Inflammatory macrophage treated with lipopolysaccharide for 4 hours (primary cell): ENCODE results near the gene PIEZO1.

ENCODE experiments used
- DNase-seq: peaks from one replicate; pipeline ENCODE4 v3.0.0-alpha.2; 2020

The PIEZO1 gene

DNA sequence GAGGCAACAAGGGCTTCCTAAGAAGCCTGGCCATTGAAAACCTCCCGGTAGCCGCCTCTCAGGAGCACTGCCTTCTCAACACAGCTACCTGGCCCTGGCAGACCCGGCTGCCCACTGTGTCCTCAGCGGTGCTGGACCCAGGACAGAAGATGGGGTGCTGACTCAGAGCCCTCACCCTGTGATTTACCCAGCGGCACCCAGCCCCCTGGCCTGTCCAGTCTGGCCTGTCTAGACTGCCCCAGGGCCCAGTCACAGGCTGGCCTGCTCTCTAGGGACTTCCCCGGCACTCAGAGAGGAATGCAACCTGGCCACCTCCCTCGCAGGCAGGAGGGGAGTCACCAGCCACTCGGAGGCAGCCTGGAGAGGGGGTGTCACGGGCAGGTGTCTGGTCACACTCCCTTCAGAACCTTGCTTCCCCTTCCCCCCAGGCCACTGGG lies 20.1 kb downstream of the PIEZO1 start:
- no peak for DNase-seq

DNA sequence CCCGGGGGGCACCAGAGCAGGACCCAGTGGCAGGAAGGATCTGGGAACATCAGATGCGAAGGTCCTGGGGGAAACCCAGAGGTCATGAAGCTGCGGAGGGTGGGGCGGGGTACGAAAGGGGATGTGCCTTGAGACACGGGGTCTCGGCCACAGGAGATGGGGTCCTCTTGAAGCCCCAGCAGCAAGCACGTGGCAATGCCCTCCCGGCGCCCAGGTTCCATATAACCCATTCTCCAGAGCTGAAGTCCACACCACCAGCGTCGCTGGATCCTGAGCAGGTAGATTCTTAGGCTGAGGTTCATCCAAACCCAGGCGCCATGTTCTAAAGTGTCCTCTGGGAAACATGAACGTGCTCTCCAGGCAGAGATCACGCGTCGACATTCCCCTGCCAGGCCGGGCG lies 20.9 kb downstream of the PIEZO1 start:
- DNase-seq: no peak

DNA sequence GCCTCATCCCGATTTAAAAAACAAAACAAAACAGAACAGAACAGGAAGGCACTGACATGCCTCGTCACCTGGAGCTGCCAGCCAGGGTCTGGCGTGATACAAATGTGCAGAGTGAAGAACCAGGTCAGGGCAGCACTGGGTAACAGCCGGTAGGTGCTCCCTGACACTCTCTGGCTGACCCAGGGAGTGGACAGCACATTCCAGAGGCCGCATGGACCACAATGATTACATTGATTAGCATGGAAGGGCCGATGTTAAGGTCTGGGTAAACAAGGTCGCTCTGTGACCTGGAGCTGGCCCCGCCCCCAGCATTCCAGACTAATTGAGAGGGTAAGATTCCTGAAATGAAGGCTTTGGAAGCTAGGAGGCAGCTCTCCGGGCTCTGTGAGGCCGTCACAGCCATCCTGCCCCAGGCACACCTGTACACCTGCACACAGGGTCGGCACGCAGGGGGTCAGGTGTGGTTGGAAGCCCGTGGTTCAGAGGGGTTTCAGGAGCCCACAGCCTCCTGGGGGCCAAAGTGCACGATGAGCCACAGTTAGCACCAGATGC lies 21.4 kb downstream of the PIEZO1 start:
- no peak for DNase-seq

DNA sequence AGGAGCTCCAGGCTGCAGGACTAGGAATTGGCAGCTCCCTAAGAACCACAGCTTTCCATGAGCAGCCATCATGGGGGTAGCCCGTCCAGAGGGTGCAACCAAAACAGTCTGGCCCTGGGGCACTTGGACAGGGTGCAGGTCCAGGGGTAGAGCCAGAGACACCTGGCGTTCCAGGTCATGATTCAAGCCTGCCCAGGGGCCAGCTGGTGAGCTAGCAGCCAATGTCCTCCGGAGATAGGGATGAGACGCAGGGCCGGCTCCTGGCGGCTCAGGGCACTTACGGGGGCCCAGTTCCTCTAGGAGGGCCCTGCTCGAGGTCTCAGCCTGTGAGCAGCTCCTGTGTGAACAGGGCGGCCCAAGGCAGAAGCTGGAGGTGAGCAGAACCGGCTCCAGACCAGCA lies 22.1 kb downstream of the PIEZO1 start:
- no peak for DNase-seq

DNA sequence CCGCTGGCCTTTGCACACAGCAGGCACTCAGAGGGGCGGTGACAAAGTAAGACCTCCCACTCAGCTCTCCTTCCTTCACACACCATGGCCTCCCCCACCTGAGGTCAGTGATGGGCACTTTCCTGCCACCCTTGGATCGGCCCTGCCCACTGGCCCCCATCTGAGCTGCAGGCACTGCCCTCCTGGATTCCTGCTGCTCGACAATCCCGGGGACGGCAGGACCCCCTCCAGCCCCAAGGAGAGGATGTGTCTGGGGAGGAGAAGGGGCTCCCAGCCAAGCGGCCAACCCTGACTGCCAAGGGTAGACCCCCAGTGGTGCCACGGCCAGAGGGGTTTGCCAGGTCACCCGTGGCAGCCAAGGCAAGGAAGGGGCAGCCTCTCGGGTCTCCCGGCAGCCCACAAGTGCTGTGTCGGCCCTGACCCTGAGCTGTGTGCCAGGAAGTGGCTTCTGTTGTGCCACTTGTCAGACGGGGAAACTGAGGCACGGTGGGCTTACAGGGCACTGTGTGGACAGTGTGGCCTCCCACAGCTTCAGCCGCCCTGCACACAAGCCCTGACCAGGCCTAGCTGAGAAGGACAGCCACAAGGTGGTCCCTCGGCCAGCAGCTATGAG lies 22.7 kb downstream of the PIEZO1 start:
- no peak for DNase-seq

DNA sequence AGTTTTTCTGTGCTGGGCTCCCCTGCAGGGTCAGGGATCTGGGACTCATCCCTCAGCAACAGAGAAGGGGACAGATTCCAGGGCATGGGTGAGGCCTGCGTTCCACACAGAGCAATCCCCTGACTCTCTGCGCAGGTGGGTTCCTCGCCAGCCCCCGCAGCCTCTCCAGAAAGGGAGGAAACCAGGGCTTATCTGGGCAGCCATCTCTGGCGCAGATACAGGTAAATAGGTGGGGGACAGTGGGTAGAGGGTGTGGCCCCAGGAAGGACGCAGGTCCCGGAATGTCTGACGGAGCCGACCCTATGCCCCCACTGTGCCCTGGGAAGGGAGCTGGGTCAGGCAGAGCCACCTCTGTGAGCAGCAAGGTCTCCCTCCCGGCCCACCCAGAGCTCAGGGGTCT lies 23.2 kb downstream of the PIEZO1 start:
- no peak for DNase-seq

DNA sequence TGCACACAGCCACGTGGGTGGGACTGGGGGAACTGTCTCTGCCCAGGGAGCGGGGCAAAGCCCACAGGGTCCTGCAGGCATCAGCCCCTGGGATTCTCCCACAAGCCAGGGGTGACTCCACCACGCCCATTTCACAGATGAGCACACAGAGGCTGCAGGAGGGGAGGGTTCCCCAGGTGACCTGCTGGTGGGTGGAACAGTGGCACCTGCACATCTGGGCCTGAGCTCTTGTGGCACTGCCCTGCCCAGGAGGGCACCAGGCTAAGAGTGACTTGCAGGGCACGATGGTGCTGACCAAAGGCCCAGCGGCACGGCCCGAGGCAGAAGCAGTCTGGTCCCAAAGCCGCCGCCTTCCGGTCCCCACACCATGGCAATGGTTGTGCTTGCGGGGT lies 23.9 kb downstream of the PIEZO1 start:
- DNase-seq: no peak

DNA sequence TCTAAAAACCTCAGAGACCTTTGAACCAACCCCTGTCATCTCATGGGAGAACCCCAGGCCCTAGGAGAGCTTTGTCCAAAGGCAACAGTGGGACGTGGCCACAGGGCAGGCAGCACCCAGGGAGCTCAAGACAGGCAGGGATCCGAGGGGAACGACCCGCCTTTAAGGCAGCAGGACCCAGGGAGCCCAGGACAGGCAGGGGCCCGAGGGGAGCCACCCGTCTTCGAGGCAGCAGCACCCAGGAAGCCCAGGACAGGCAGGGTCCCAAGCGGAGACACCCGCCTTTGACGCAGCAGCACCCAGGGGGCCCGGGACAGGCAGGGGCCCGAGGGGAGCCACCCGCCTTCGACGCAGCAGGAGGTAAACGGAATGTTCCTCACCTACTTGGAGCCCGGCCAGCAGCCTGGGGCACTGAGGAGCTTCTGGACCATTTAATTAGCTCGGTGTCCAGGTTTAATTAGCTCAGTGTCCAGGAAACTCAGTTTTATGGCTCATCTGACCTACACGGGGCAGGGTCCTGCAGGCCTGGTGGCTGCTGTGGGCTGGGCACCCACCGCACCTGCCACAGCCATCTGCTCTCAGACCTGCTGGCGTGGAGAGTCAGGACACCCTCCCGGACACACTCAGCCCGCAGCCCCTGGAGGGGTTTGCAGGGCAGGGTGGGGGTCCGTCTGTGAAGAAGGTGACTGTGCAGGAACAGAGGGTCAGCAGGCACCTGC lies 24.4 kb downstream of the PIEZO1 start:
- DNase-seq: no peak

DNA sequence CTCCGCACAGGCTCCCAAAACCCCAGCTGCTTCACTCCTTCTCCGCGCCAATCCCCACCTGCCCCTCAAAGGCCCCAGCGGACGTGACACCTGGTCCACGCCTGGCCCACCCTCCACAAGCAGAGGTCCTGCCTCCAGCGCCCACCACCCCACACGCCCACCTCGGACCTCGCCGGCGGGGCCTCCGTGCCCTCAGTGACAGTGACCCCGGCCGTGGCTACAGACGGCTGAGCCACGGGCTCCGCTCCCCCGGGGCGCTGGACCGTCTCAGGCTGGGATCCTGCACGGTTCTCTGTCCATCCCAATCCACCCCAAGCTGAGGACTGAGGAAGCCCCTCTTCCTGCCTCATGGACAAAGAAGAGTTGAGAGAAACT lies 25.1 kb downstream of the PIEZO1 start:
- no peak for DNase-seq

DNA sequence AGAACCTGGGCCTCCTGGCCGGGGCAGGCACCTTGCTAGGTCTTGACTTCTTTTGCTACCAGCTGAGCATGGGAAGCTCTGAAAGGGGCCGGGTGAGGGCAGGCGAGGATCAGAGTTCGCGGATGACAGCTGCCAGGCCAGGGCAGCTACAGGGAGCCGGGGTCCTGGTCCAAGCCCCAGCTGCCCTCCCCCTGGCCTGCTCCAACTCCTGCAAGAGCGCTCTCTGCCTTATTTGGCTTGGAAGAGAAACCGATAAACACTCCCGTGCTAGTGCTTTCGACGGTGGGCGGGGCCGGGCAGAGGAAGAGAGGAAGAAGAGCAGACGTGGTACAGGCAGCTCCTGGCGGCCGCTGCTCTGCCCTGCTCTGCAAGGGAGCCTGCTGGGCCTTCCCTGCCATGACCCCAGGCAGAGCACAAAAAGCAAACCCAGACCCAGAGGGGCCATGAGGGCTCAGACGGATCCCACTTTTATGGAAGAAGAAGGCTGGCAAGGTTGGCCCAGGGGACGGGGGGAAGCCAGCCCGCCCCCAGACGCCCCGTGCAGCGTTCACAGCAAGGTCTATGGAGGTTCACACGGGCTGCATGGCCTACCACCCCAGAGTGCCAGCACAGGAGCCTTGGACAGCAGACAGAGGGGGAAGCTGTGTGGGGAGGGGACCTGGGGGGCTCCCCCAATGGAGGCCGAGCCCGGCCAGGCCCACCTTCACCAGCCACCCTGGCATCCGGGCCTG lies 25.6 kb downstream of the PIEZO1 start:
- DNase-seq: peak; percentile 12

DNA sequence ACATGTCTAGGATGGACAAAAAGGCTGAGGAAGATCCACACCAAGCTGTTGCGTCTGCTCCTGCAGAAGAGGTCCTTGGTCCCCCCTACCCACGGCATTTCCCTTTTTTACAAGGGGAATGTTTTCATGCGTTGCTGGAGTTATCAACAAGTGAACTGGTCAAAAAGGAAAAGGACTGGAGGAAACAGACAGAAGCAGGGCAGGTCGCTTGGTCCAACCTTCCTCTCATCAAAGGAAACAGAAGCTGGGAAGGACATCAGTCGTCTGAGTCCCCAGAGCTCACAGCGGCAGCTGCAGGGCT lies 26.1 kb downstream of the PIEZO1 start:
- DNase-seq: no peak

DNA sequence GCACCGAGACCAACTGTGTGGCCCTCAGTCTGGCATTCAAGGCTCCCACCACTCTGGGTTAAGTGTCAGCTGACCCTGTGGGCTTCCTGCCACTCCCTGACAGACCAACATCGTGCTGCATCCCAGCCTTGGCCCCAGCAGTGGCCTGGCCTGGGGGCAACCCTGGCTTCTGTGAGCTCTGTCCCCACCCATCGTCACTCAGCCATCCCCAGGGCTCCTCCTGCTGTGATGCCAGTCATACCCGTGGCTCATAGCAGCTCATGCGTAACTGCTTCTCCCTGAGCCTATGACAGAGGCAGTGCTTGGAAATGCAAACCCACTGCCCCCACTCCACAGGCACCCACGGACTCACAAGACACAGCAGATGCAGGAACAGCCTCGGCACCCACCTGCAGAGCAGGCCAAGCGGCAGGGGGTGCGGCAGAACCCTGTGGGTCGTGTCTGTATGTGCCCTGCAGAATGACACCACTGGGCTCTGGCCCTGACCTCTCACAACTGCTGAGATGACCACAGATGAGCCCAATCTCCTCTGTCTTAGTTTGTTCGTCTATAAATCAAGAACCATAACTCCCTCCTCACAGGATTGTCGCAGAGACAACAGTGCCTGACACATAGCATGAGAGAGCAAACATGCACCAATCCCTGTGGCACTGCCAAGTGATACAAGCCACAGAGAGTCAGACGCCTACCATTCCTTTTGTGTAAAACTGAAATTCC lies 26.6 kb downstream of the PIEZO1 start:
- DNase-seq: no peak

DNA sequence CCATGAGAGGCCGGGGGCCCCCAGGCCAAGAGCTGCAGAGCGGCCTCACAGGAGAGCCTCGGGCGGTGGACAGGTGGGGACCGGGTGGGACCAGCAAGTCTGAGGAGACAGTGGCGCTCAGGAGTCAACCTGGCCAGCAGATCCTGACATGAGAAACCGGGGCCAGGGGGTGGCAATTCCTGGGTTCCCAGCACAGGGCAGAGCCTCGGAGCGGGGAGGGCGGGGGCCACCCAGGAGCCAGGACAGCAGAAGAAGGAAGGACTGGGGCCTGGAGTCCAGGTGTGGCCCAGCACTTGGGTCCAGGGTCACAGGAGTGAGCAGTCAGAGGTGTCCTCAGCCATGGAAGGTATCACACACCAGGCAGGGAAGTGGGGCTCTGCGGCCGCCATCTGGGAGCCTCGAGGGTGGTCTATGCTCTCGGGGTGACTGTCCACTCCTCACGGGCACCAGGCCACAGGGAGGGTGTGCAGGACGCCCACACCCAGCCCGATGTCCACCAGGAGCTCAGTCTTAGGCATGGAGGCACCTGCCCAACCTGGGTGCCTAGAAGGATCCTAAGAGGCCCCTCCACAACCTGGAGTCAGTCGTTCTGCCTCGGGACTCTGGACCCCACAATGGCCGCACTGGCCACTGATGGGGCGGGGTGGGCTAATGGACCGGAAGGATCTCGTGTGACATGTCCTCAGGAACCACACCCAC lies 29.1 kb downstream of the PIEZO1 start:
- DNase-seq: no peak

DNA sequence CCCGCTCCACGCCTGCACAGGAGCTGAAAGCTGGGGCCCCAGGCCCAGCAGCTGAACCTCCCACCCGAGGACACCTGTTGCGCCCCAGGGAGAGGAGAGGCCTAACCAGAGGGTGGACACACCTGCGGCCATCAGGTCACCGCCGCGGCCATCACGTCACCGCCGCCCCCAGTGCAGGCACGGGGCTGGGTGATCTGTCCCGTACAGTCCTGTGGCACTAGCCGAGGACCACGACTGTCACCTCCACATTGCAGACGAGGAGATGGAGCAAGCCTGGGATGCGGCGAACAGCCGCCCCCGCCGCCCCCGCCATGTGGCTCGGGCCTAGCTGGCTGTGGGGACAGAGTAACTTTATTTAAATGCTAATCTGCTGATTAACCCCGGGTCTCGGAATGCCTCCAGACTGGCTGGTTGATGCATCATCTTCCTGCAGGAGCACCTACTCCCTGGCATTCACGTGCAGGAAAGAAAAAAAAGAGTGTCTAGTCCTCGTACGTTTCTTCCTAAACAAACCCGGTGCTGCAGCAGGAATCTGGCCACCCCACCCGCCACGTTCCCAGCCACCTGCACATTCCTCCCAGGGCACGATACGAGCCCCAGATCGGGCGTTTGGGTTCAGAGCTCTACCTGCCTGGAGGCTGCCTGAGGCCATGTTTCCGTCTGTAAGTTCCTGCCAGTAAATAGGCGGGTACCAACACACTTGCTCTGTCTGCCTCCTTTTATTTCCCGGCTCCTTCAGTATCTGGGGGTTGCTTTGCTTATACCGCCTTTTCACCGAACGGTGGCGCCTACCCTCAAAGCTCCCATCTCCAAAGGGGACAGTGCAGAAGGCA lies 29.9 kb downstream of the PIEZO1 start:
- peak; percentile 13 for DNase-seq

DNA sequence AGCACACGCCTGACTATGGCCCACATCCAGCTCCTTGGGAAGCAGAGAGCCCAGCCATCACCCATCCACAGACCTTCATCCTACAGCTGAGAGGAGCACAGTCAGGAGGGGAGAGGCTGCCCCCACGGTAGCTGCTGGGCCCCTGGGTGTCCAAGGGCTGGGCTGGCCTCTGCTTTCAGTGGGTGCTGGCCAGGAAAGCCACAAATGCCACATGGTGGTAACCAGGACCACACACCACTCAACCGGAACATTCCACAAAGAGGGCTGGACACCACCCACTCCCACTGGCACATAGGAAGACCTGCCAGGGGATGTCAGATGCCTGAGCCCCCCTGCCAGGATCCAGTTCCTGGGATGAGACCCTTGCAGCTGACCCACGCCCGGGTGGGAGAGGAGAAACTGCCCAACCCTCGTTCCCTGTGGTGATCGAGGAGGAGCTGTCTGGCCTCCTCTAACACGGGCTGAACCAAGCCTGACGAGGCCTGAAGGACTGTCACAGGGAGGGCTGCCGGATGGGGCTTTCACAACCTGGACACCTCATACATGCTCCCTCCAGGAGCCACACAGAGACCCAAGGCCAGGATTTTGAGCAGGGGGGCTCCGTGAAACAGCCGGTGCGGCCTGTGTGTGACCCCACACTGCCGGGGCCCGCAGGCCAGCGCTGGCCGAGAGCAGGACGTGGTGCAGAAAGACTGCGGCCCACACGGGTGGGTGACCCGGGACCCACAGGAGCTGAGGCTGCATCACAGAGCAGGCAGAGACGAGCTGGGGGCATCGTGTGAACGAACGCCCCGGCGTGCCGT lies 30.7 kb downstream of the PIEZO1 start:
- no peak for DNase-seq

DNA sequence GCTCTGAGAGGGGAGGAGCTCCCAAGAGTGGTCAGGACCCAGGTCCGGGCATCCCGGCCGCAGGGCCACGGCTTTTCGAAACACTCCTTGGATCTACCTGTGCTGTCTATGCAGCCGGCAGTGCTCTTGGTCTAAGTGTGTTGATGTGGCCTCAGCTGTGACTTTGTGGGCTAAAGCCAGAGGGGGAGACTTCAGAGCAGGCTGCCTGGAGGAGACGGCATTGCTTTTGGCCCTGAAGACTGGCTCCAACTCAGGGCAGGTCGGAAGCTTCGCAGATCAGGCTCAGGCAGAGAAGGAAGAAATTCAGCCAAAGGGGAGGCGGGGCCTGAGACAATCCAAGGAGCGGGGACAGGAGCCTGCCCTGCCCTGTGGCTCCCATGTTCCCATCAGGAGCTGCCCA lies 31.4 kb downstream of the PIEZO1 start:
- DNase-seq: no peak

DNA sequence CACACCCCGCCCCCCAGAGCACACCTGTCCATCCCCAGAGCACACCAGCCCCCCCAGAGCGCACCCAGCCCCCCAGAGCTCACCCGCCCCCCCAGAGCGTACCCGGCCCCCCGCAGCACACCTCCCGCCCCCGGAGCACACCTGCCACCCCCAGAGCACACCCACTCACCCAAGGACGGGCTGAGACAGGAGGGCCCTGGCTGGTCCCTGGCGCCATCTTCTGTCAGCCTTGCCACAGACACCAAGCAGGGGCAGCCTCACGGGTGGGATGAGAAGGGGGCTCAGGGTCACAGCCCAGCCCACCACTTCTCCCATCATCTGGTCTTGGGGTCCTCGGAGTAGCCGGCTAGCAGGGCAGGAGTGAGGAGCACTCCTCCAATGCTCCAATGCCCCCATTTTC lies 31.8 kb downstream of the PIEZO1 start:
- no peak for DNase-seq

DNA sequence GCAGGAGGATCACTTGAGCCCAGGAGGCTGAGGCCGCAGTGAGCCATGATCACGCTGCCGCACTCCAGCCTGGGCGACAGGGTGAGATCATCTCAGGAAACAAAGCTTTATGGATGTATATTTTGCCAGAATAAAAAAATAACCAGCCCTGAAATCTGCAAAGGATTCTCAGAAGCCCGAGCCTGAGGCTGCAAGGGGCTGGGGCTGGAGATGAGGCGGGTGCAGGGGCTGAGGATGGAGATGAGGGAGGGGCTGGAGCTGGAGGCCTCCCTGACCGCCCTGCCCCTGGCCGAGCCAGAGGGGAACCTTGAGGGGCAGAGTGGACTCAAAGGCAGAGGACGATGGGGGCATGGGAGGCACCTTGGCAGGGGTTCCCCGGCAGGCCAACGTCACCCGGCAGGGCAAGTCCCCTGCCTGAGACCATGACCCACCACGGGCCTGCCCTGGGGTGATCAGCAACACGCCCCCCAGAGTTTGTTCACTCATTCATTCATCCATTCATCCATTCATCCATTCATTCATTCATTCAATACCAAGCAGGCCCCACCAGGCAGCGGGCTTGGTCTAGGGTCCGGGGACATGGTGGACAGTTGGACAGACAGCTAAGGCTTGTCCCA lies 32.5 kb downstream of the PIEZO1 start:
- DNase-seq: no peak

DNA sequence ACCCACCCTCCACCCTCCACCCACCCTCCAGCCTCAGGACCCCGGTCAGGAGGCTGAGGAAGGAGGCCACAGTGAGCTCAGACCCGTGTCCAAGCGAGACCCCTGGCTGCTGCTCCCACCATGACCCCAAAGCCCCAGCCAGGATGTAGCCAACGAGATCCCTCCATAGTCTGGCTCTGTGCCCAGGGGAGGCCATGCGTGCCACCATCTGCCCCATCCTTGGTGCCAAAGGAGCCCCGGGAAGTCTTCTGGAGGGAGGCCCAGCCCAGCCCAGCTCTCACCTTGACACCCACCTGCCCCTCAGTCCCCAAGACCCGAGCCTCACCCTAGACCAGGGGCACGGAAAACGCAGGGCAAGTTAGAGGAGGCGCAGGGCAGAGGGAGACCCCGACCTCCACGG lies 34.2 kb downstream of the PIEZO1 start:
- no peak for DNase-seq

DNA sequence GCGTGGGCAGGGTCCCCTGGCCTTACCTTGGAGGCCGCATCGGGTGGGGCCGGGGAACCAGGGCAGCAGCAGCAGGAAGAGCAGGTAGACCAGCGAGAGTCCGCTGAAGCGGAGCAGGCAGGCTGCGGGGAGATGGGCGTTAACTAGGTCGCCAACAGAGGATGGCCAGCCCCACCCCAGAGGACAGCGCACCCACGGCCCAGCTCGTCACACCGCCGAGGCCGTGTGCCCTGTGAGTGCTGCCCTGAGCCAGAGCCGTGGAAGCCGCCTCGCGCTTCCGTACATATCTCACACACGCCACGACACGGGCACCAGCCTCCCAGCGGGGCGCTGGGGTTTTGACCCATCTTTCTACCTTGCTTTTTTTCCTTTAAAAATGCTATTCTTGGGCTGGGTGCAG lies 35.7 kb downstream of the PIEZO1 start:
- no peak for DNase-seq

DNA sequence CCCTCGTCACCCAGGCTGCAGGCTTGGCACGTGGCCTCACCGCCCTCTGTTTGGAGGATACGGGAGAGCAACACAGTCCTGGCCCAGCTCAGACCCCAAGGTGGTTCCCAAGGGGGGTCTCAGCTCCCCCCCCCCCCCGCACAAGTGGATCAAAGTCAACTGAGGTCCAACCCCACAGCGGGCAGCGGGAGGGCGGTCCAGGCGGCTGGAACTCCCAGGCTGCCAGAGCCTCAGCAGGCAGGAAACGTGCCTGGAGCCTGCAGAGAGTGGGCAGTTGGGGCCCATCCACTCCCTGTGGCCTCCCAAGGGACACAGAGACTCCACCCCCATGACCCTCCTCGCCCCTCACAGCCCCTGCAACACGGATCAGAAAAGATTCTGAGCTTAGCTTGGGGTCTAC lies 36.7 kb downstream of the PIEZO1 start:
- DNase-seq: no peak
